Breast epithelium (tissue), 4 donors: Measurements from ENCODE around the gene OBSCN. TPM values are rescaled to one million over a fixed set of nuclear protein-coding genes. Genes with fewer than 3 reads are reported as not detected.

Source experiments
- DNase-seq, 2 donors: peaks; one replicate each; pipeline ENCODE4 v3.0.0-alpha.2; 2019; ENCODE audit warnings: low spot score in 2 of 2
- H3K27ac ChIP-seq, 2 donors: fragments of 200-600 bp; sonication (generic) in 1 of 2; one replicate each; pipeline ENCODE4 v1.5.1; 2016 to 2019; ENCODE audit warnings: mild to moderate bottlenecking in 1 of 2
- H3K27me3 ChIP-seq, 2 donors: fragments of 200-600 bp; sonication (generic) in 1 of 2; one replicate each; pipeline versions ENCODE4 v1.5.1 to v1.6.0; 2017 to 2019; ENCODE audit warnings: control low read depth in 1 of 2, mild to moderate bottlenecking in 1 of 2
- H3K36me3 ChIP-seq: fragments of 200-600 bp; one replicate; pipeline ENCODE4 v1.5.1; 2019
- H3K4me1 ChIP-seq, 2 donors: fragments of 200-600 bp; sonication (generic); one replicate each; pipeline ENCODE4 v1.5.1; 2016 to 2019; ENCODE audit warnings: control low read depth in 1 of 2
- H3K4me3 ChIP-seq, 3 donors: fragments of 200-600 bp; sonication (generic); 1 replicate in 2 of 3; 2 replicates in 1 of 3; pipeline ENCODE4 v1.5.1; 2016 to 2019; ENCODE audit warnings: mild to moderate bottlenecking in 3 of 3, moderate library complexity in 2 of 3
- H3K9me3 ChIP-seq, 2 donors: fragments of 200-600 bp; sonication (generic) in 1 of 2; one replicate each; pipeline ENCODE4 v1.5.1; 2016 to 2019; ENCODE audit warnings: control low read depth in 1 of 2
- POLR2A ChIP-seq: fragments of 450-650 bp; IDR thresholded peaks from one replicate; pipeline ENCODE4 v1.6.1; 2016; ENCODE audit warnings: antibody characterized with exemption, mild to moderate bottlenecking, moderate library complexity
- POLR2AphosphoS5 ChIP-seq, 3 donors: sonication (generic); formaldehyde crosslinking; IDR thresholded peaks; one replicate each; pipeline ENCODE4 v1.6.1; 2017; ENCODE audit warnings: antibody characterized with exemption in 3 of 3
- intact Hi-C: fragments of 100-400 bp; cut with DNase I; formaldehyde crosslinking; loops from one replicate; pipeline ENCODE4 v1.15.1; 2023; ENCODE audit warnings: low total_unique reads
- total RNA-seq, 3 donors: library from RNA; depleted of rRNA; stranded (reverse); fragments of >200 nt; gene quantifications; one replicate each; pipeline ENCODE4 v1.1.0, GENCODE V29; 2016
- TF ChIP-seq, protein P1 (sequence below), 3 donors: fragments of 450-650 bp; IDR thresholded peaks; one replicate each; pipeline ENCODE4 v1.5.1; 2016 to 2017; ENCODE audit warnings: antibody characterized with exemption in 3 of 3, mild to moderate bottlenecking in 3 of 3, moderate library complexity in 3 of 3

OBSCN gene
- total RNA-seq, 3 donors from 2014 or later = 3.0 to 40.0 (median 27.9) TPM

DNA sequence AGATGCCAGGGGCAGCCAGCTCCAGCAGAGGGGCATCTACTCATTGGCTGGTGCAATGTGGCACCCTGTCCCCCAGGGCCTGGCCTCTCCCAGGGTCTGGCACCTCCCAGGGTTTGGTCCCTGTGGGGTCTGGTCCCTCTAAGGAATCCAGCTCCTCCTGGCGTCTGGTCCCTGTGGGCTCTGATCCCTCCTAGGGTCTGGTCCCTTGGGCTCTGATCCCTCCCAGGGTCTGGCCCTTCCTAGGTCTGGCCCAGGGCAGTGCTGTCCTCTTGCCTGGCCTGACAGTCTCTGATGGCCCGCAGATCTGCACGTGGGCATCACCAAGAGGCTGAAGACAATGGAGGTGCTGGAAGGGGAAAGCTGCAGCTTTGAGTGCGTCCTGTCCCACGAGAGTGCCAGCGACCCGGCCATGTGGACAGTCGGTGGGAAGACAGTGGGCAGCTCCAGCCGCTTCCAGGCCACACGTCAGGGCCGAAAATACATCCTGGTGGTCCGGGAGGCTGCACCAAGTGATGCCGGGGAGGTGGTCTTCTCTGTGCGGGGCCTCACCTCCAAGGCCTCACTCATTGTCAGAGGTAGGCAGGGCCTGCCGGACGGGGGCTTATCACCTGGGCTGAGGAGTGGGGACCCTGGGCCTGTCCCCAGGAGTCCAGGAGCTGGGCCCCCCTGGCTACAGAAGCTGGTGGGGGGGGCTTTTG, 73.9 kb downstream of the OBSCN start:
- DNase-seq = peak in 1 of 2 donors; percentile 48
- no peaks in the 10 kb centered on the region for H3K36me3 ChIP-seq
- H3K27me3 ChIP-seq = no peaks in the 10 kb centered on the region
- no peak for TF ChIP-seq POLR2A
- TF ChIP-seq, protein P1, sequence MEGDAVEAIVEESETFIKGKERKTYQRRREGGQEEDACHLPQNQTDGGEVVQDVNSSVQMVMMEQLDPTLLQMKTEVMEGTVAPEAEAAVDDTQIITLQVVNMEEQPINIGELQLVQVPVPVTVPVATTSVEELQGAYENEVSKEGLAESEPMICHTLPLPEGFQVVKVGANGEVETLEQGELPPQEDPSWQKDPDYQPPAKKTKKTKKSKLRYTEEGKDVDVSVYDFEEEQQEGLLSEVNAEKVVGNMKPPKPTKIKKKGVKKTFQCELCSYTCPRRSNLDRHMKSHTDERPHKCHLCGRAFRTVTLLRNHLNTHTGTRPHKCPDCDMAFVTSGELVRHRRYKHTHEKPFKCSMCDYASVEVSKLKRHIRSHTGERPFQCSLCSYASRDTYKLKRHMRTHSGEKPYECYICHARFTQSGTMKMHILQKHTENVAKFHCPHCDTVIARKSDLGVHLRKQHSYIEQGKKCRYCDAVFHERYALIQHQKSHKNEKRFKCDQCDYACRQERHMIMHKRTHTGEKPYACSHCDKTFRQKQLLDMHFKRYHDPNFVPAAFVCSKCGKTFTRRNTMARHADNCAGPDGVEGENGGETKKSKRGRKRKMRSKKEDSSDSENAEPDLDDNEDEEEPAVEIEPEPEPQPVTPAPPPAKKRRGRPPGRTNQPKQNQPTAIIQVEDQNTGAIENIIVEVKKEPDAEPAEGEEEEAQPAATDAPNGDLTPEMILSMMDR (IDR thresholded peaks at IDR 0.05) = no peak
- no peak overlapping the region for H3K4me3 ChIP-seq
- H3K4me1 ChIP-seq = no peaks in the 10 kb centered on the region
- H3K27ac ChIP-seq = no peak overlapping the region
- intact Hi-C loops = no loop called here
- H3K9me3 ChIP-seq = no peaks in the 10 kb centered on the region

GRCh38 chr1:228282329-228283042, 74.6 kb downstream of the OBSCN start:
- H3K4me1 ChIP-seq = no peaks in the 10 kb centered on the region
- intact Hi-C loops = no loop called here
- peak in 1 of 2 donors; percentile 35 for DNase-seq
- H3K36me3 ChIP-seq = no peaks in the 10 kb centered on the region
- H3K27me3 ChIP-seq = no peaks in the 10 kb centered on the region
- TF ChIP-seq, protein P1 (IDR thresholded peaks at IDR 0.05) = no peak
- TF ChIP-seq POLR2A (no peak), POLR2AphosphoS5 (IDR thresholded peaks at IDR 0.05) (no peak)
- H3K9me3 ChIP-seq = no peaks in the 10 kb centered on the region
- no peak overlapping the region for H3K27ac ChIP-seq
- H3K4me3 ChIP-seq = no peak overlapping the region

DNA sequence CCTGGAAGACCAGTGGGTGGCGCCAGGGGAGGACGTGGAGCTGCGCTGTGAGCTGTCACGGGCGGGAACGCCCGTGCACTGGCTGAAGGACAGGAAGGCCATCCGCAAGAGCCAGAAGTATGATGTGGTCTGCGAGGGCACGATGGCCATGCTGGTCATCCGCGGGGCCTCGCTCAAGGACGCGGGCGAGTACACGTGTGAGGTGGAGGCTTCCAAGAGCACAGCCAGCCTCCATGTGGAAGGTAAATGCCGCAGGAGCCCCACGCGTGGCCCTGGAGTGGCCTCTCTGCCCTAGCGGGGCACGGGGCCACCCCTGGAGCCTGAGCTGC, 75.2 kb downstream of the OBSCN start:
- Histone ChIP-seq H3K9me3 (no peaks in the 10 kb centered on the region), H3K27me3 (no peaks in the 10 kb centered on the region), H3K4me3 (no peak overlapping the region), H3K27ac (no peak overlapping the region), H3K36me3 (no peaks in the 10 kb centered on the region), H3K4me1 (no peaks in the 10 kb centered on the region)
- DNase-seq = no peak
- TF ChIP-seq POLR2AphosphoS5 (IDR thresholded peaks at IDR 0.05) (no peak), POLR2A (no peak)
- TF ChIP-seq, protein P1 (IDR thresholded peaks at IDR 0.05) = no peak
- intact Hi-C loops = no loop called here

- Histone ChIP-seq H3K9me3 (no peaks in the 10 kb centered on the region), H3K27me3 (no peaks in the 10 kb centered on the region), H3K4me3 (no peak overlapping the region), H3K4me1 (no peaks in the 10 kb centered on the region), H3K36me3 (no peaks in the 10 kb centered on the region), H3K27ac (no peak overlapping the region)
- intact Hi-C loops = no loop called here
- peak in 1 of 2 donors; percentile 48 for DNase-seq
- no peak for TF ChIP-seq POLR2AphosphoS5 (IDR thresholded peaks at IDR 0.05)
- TF ChIP-seq POLR2A = no peak
- TF ChIP-seq, protein P1 (IDR thresholded peaks at IDR 0.05) = no peak
Measured at GRCh38 chr1:228283476-228284147, 75.8 kb downstream of the OBSCN start.

DNA sequence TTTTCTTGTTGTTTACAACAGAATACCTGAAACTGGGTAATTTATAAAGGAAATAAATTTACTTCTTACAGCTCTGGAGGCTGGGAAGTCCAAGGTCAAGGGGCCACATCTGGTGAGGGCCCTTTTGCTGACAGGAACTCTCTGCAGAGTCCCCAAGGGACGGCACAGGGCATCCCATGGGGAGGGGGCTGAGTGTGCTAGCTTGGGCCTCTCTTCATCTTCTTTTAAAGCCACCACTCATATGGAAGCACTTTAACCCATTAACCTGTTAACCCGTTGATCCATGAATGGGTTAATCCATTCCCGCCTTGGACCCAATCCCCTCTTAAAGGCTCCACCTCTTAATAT, 76.3 kb downstream of the OBSCN start:
- no peak for DNase-seq
- Histone ChIP-seq H3K36me3 (no peaks in the 10 kb centered on the region), H3K4me1 (no peaks in the 10 kb centered on the region), H3K27ac (no peak overlapping the region), H3K27me3 (no peaks in the 10 kb centered on the region), H3K9me3 (no peaks in the 10 kb centered on the region), H3K4me3 (no peak overlapping the region)
- TF ChIP-seq, protein P1 (IDR thresholded peaks at IDR 0.05) = no peak
- intact Hi-C loops = no loop called here
